PC-9 (cell line): ENCODE measurements around the gene PPP1CC. TPM values are rescaled to one million over a fixed set of nuclear protein-coding genes. Genes with fewer than 3 reads are reported as not detected.

Experiments
- BruUV-seq: library from RNA; stranded (reverse); fragments of 400-500 nt; replicated peaks from 2 replicates; lab custom pipeline; 2021; lab: Mats Ljungman, UMichigan
- CTCF ChIA-PET: fragments of 300-600 bp; sonication (Branson Sonifier 250); formaldehyde crosslinking; loops from one replicate; lab custom pipeline; 2022; ENCODE audit warnings: antibody characterized with exemption; lab: Charles Lee
- POLR2A ChIA-PET: fragments of 300-600 bp; sonication (Branson Sonifier 250); formaldehyde crosslinking; loops from one replicate; lab custom pipeline; 2022; ENCODE audit warnings: antibody characterized with exemption; ENCODE audit not compliant: unreplicated experiment; lab: Charles Lee
- DNase-seq, 2 experiments: peaks; one replicate each; pipeline versions ENCODE4 v3.0.0 to v3.0.0-alpha.2; 2015 to 2022; ENCODE audit warnings: mixed read lengths in 1 of 2
- H2AFZ ChIP-seq: fragments of 200-600 bp; sonication (generic); 2 replicates; pipeline ENCODE4 v1.8.1; 2017; ENCODE audit warnings: antibody characterized with exemption
- H3F3A ChIP-seq: fragments of 200-600 bp; sonication (generic); 2 replicates; pipeline ENCODE4 v1.8.1; 2017; ENCODE audit warnings: antibody characterized with exemption, mild to moderate bottlenecking, low read depth; ENCODE audit not compliant: insufficient read depth
- H3K27ac ChIP-seq: fragments of 200-600 bp; sonication (generic); 2 replicates; pipeline ENCODE4 v1.6.1; 2016; ENCODE audit warnings: mixed run types
- H3K27me3 ChIP-seq: fragments of 200-600 bp; sonication (generic); 2 replicates; pipeline ENCODE4 v1.6.1; 2016; ENCODE audit warnings: low read depth, mixed run types; ENCODE audit not compliant: insufficient read depth
- H3K36me3 ChIP-seq: fragments of 200-600 bp; sonication (generic); 2 replicates; pipeline ENCODE4 v1.6.1; 2016; ENCODE audit warnings: low read depth, mixed run types
- H3K4me1 ChIP-seq: fragments of 200-600 bp; sonication (generic); replicated peaks from 2 replicates; pipeline ENCODE4 v1.6.1; 2016; ENCODE audit warnings: mixed run types; ENCODE audit not compliant: insufficient read depth
- H3K4me2 ChIP-seq: fragments of 200-600 bp; sonication (generic); 2 replicates; pipeline ENCODE4 v1.6.1; 2017; ENCODE audit warnings: mixed run types
- H3K4me3 ChIP-seq: fragments of 200-600 bp; sonication (generic); 2 replicates; pipeline ENCODE4 v1.6.1; 2016; ENCODE audit warnings: mixed run types
- H3K79me2 ChIP-seq: fragments of 200-600 bp; sonication (generic); 2 replicates; pipeline ENCODE4 v1.6.1; 2017; ENCODE audit warnings: low read depth, mixed run types
- H3K9me2 ChIP-seq: fragments of 200-600 bp; sonication (generic); 2 replicates; pipeline ENCODE4 v1.8.1; 2017; ENCODE audit warnings: mild to moderate bottlenecking; ENCODE audit not compliant: insufficient read depth
- H3K9me3 ChIP-seq: fragments of 200-600 bp; sonication (generic); 2 replicates; pipeline ENCODE4 v1.8.1; 2016; ENCODE audit warnings: low read depth; ENCODE audit not compliant: insufficient read depth
- H4K20me1 ChIP-seq: fragments of 200-600 bp; sonication (generic); 2 replicates; pipeline ENCODE4 v1.8.1; 2017; ENCODE audit not compliant: insufficient read depth
- CTCF ChIP-seq: fragments of 200-600 bp; sonication (generic); conservative IDR thresholded peaks from 2 replicates; pipeline ENCODE4 v1.6.1; 2017; ENCODE audit warnings: mixed run types, antibody characterized with exemption, mild to moderate bottlenecking, moderate library complexity
- EZH2 ChIP-seq: fragments of 200-600 bp; sonication (generic); IDR thresholded peaks from 2 replicates; pipeline ENCODE4 v1.8.0; 2017; ENCODE audit warnings: antibody characterized with exemption, low read depth
- intact Hi-C: fragments of 100-400 bp; cut with micrococcal nuclease; formaldehyde crosslinking; loops from one replicate; pipeline ENCODE4 v1.10.0; 2022; ENCODE audit not compliant: unreplicated experiment
- total RNA-seq: library from RNA; stranded (reverse); gene quantifications from 2 replicates; pipeline ENCODE4 v1.2.3, GENCODE V29; 2021

Gene PPP1CC
- total RNA-seq, 1 experiment from 2014 or later = 170 TPM

GRCh38 chr12:110720516-110720915 lies 22.2 kb downstream of the PPP1CC start:
- TF ChIP-seq EZH2 (no peak), CTCF (no peak)
- H4K20me1 ChIP-seq = peaks cover 26% of the 10 kb centered on the region
- no peak overlapping the region for H2AFZ ChIP-seq
- H3K27ac ChIP-seq = no peak overlapping the region
- H3K4me2 ChIP-seq = no peak overlapping the region
- peaks cover 45% of the 10 kb centered on the region for H3K36me3 ChIP-seq
- 0 out of 2 replicates have a peak, but pooled peaks cover 4% of the 10 kb centered on the region for H3K79me2 ChIP-seq
- ChIA-PET CTCF (no interaction called here), POLR2A (interaction anchor here (0.7 kb wide), 1 partner anchor 10 kb away, joined by 4 read pairs; no protein-coding TSS in a partner anchor)
- no peaks in the 10 kb centered on the region for H3K4me1 ChIP-seq
- no peak for DNase-seq
- H3K27me3 ChIP-seq = no peaks in the 10 kb centered on the region
- H3K9me2 ChIP-seq = no peaks in the 10 kb centered on the region
- intact Hi-C loops = no loop called here
- no TSS peak for BruUV-seq
- H3K4me3 ChIP-seq = no peak overlapping the region
- peaks cover 3% of the 10 kb centered on the region; the same call in 1 of the 2 replicates for H3F3A ChIP-seq
- no peaks in the 10 kb centered on the region for H3K9me3 ChIP-seq

GRCh38 chr12:110718222-110718908 lies 24.3 kb downstream of the PPP1CC start:
- no peaks in the 10 kb centered on the region for H3K79me2 ChIP-seq
- peaks cover 34% of the 10 kb centered on the region for H3K36me3 ChIP-seq
- no peaks in the 10 kb centered on the region for H3K4me1 ChIP-seq
- peaks cover 3% of the 10 kb centered on the region; the same call in 1 of the 2 replicates for H3F3A ChIP-seq
- CTCF ChIA-PET = no interaction called here
- peaks cover 21% of the 10 kb centered on the region for H4K20me1 ChIP-seq
- H3K27me3 ChIP-seq = no peaks in the 10 kb centered on the region
- no peak overlapping the region for H3K4me3 ChIP-seq
- H2AFZ ChIP-seq = no peak overlapping the region
- no TSS peak for BruUV-seq
- H3K9me2 ChIP-seq = no peaks in the 10 kb centered on the region
- no peak overlapping the region for H3K4me2 ChIP-seq
- POLR2A ChIA-PET = no interaction called here
- no peaks in the 10 kb centered on the region for H3K9me3 ChIP-seq
- TF ChIP-seq EZH2 (no peak), CTCF (no peak)
- intact Hi-C loops = no loop called here
- no peak for DNase-seq
- no peak overlapping the region for H3K27ac ChIP-seq

GRCh38 chr12:110717037-110717436 lies 25.7 kb downstream of the PPP1CC start:
- Histone ChIP-seq H3K9me3 (no peaks in the 10 kb centered on the region), H3K9me2 (no peaks in the 10 kb centered on the region), H3K79me2 (no peaks in the 10 kb centered on the region), H3F3A (peaks cover 3% of the 10 kb centered on the region; the same call in 1 of the 2 replicates), H3K36me3 (peaks cover 25% of the 10 kb centered on the region), H3K4me2 (no peak overlapping the region), H2AFZ (no peak overlapping the region), H3K4me3 (no peak overlapping the region), H4K20me1 (peaks cover 12% of the 10 kb centered on the region), H3K4me1 (no peaks in the 10 kb centered on the region), H3K27me3 (no peaks in the 10 kb centered on the region), H3K27ac (no peak overlapping the region)
- intact Hi-C loops = no loop called here
- ChIA-PET CTCF (no interaction called here), POLR2A (no interaction called here)
- no peak for TF ChIP-seq EZH2
- no peak for TF ChIP-seq CTCF
- DNase-seq = no peak
- BruUV-seq = no TSS peak
